H9 (cell line): ENCODE data around the gene DAB2IP. TPM values are rescaled to one million over a fixed set of nuclear protein-coding genes. Genes with fewer than 3 reads are reported as not detected.

ENCODE experiments used
- DNase-seq: peaks from one replicate; pipeline ENCODE4 v3.0.0-alpha.2; 2017
- H2AFZ ChIP-seq: one replicate; pipeline ENCODE4 v1.6.1; 2013; ENCODE audit warnings: mild to moderate bottlenecking, low read length, control low read depth, moderate library complexity
- H2AK5ac ChIP-seq: 2 replicates; pipeline ENCODE4 v1.6.1; 2013; ENCODE audit warnings: low read length, control low read depth, mixed read lengths; ENCODE audit not compliant: insufficient read length
- H2BK120ac ChIP-seq: one replicate; pipeline ENCODE4 v1.6.1; 2013; ENCODE audit warnings: low read depth, mild to moderate bottlenecking, low read length, control low read depth, inconsistent platforms; ENCODE audit not compliant: poor library complexity, severe bottlenecking
- H2BK12ac ChIP-seq: 2 replicates; pipeline ENCODE4 v1.6.1; 2013; ENCODE audit warnings: low read length, control low read depth, mixed read lengths, low read depth; ENCODE audit not compliant: insufficient read length
- H2BK15ac ChIP-seq: 2 replicates; pipeline ENCODE4 v1.6.1; 2013; ENCODE audit warnings: low read depth, low read length, control low read depth
- H2BK20ac ChIP-seq: one replicate; pipeline ENCODE4 v1.6.1; 2013; ENCODE audit warnings: low read depth, mild to moderate bottlenecking, low read length, control low read depth, inconsistent platforms; ENCODE audit not compliant: poor library complexity, severe bottlenecking
- H2BK5ac ChIP-seq: 2 replicates; pipeline ENCODE4 v1.6.1; 2013; ENCODE audit warnings: low read length, control low read depth, mixed read lengths; ENCODE audit not compliant: insufficient read length
- H3K14ac ChIP-seq: 2 replicates; pipeline ENCODE4 v1.6.1; 2013; ENCODE audit warnings: low read length, control low read depth; ENCODE audit not compliant: insufficient read depth
- H3K18ac ChIP-seq: 2 replicates; pipeline ENCODE4 v1.6.1; 2013; ENCODE audit warnings: low read depth, mild to moderate bottlenecking, mixed read lengths, low read length, control low read depth; ENCODE audit not compliant: insufficient read length
- H3K23ac ChIP-seq: 2 replicates; pipeline ENCODE4 v1.6.1; 2013; ENCODE audit warnings: low read length, control low read depth, mixed read lengths, low read depth; ENCODE audit not compliant: insufficient read length
- H3K23me2 ChIP-seq: 2 replicates; pipeline ENCODE4 v1.6.1; 2013; ENCODE audit warnings: low read depth, mild to moderate bottlenecking, mixed read lengths, low read length, control low read depth; ENCODE audit not compliant: insufficient read length, poor library complexity, severe bottlenecking
- H3K27ac ChIP-seq: 2 replicates; pipeline ENCODE4 v1.5.1; 2013; ENCODE audit warnings: low read length, control low read depth, mixed read lengths, low read depth; ENCODE audit not compliant: insufficient read length
- H3K27me3 ChIP-seq: 2 replicates; pipeline ENCODE4 v1.6.1; 2013; ENCODE audit warnings: low read length, control low read depth, inconsistent platforms; ENCODE audit not compliant: insufficient read depth
- H3K4ac ChIP-seq: 2 replicates; pipeline ENCODE4 v1.6.1; 2013; ENCODE audit warnings: low read depth, mild to moderate bottlenecking, control low read depth, inconsistent platforms, low read length, moderate library complexity
- H3K4me1 ChIP-seq: 2 replicates; pipeline ENCODE4 v1.6.1; 2013; ENCODE audit warnings: low read length, control low read depth, inconsistent platforms; ENCODE audit not compliant: insufficient read depth
- H3K4me2 ChIP-seq: 2 replicates; pipeline ENCODE4 v1.6.1; 2013; ENCODE audit warnings: low read length, control low read depth, mixed read lengths; ENCODE audit not compliant: insufficient read length, insufficient read depth
- H3K56ac ChIP-seq: 2 replicates; pipeline ENCODE4 v1.6.1; 2013; ENCODE audit warnings: low read depth, mild to moderate bottlenecking, mixed read lengths, low read length, control low read depth; ENCODE audit not compliant: insufficient read length
- H3K79me1 ChIP-seq: 2 replicates; pipeline ENCODE4 v1.6.1; 2013; ENCODE audit warnings: low read depth, mild to moderate bottlenecking, moderate library complexity, low read length, control low read depth, inconsistent platforms; ENCODE audit not compliant: insufficient read depth, poor library complexity, severe bottlenecking
- H3K79me2 ChIP-seq: 2 replicates; pipeline ENCODE4 v1.6.1; 2013; ENCODE audit warnings: low read length, control low read depth, inconsistent platforms; ENCODE audit not compliant: insufficient read depth
- H3K9ac ChIP-seq: 2 replicates; pipeline ENCODE4 v1.6.1; 2013; ENCODE audit warnings: low read length, control low read depth, mixed read lengths; ENCODE audit not compliant: insufficient read length; ENCODE audit errors: extremely low read depth
- H3K9me3 ChIP-seq: one replicate; pipeline ENCODE4 v1.6.1; 2013; ENCODE audit warnings: low read depth, low read length, inconsistent platforms; ENCODE audit not compliant: control insufficient read depth
- H3T11ph ChIP-seq: one replicate; pipeline ENCODE4 v1.6.1; 2013; ENCODE audit warnings: mild to moderate bottlenecking, low read length, control low read depth, inconsistent platforms
- H4K20me1 ChIP-seq: one replicate; pipeline ENCODE4 v1.6.1; 2013; ENCODE audit not compliant: control insufficient read depth, insufficient read length, insufficient read depth
- H4K5ac ChIP-seq: 2 replicates; pipeline ENCODE4 v1.6.1; 2013; ENCODE audit warnings: low read depth, mild to moderate bottlenecking, mixed read lengths, low read length, control low read depth; ENCODE audit not compliant: insufficient read length
- H4K8ac ChIP-seq: replicated peaks from 2 replicates; pipeline ENCODE4 v1.6.1; 2013; ENCODE audit warnings: low read length, control low read depth, mixed read lengths, low read depth; ENCODE audit not compliant: insufficient read length
- H4K91ac ChIP-seq: 2 replicates; pipeline ENCODE4 v1.6.1; 2013; ENCODE audit warnings: low read depth, mild to moderate bottlenecking, moderate library complexity, mixed read lengths, low read length, control low read depth; ENCODE audit not compliant: insufficient read length
- H3K27ac Mint-ChIP-seq, 3 experiments: 2 replicates in 2 of 3; 3 replicates in 1 of 3; pipeline ENCODE4 v1.8.0; 2020 to 2021; ENCODE audit warnings: mixed read lengths in 3 of 3, mild to moderate bottlenecking in 1 of 3, moderate library complexity in 1 of 3
- H3K27me3 Mint-ChIP-seq: 2 replicates; pipeline ENCODE4 v1.8.0; 2021; ENCODE audit warnings: low read depth, mild to moderate bottlenecking, moderate library complexity, mixed read lengths
- H3K36me3 Mint-ChIP-seq, 3 experiments: 2 replicates in 2 of 3; 3 replicates in 1 of 3; pipeline ENCODE4 v1.8.0; 2020 to 2021; ENCODE audit warnings: low read depth in 3 of 3, mixed read lengths in 3 of 3; ENCODE audit not compliant: insufficient read depth in 1 of 3
- H3K4me1 Mint-ChIP-seq, 2 experiments: 2 replicates each; pipeline ENCODE4 v1.8.0; 2020; ENCODE audit warnings: mixed read lengths in 2 of 2
- H3K4me3 Mint-ChIP-seq, 2 experiments: 2 replicates in 1 of 2; 3 replicates in 1 of 2; pipeline ENCODE4 v1.8.0; 2020 to 2021; ENCODE audit warnings: mild to moderate bottlenecking in 2 of 2, mixed read lengths in 2 of 2, moderate library complexity in 1 of 2
- H3K9me3 Mint-ChIP-seq, 2 experiments: 2 replicates in 1 of 2; 3 replicates in 1 of 2; pipeline ENCODE4 v1.8.0; 2020; ENCODE audit warnings: mild to moderate bottlenecking in 2 of 2, mixed read lengths in 2 of 2, moderate library complexity in 1 of 2
- CTCF ChIP-seq: fragments of 200-600 bp; sonication (generic); conservative IDR thresholded peaks from 3 replicates; pipeline ENCODE4 v1.8.0; 2021; ENCODE audit warnings: antibody characterized with exemption, mild to moderate bottlenecking
- WGBS: extraction: QIAGEN DNeasy Blood & Tissue Kit; methylation state at CpG from one replicate; pipeline ENCODE4 v1.1.7; 2013; ENCODE audit warnings: missing lambda C conversion rate, low lambda C conversion rate, mixed read lengths; ENCODE audit not compliant: insufficient read length; ENCODE audit errors: extremely low coverage; 5-methylcytosine and 5-hydroxymethylcytosine counted together
- total RNA-seq: library from RNA; stranded (reverse); gene quantifications from 2 replicates; pipeline ENCODE4 v1.2.1, GENCODE V29; 2021

Gene DAB2IP
- total RNA-seq, 1 experiment from 2014 or later = 22.6 TPM

GRCh38 chr9:121619545-121620324, 31.7 kb upstream of the DAB2IP start:
- Histone ChIP-seq H2BK20ac (no peak overlapping the region), H2BK5ac (no peak overlapping the region), H3K27ac (no peak overlapping the region), H3K79me2 (peaks cover 3% of the 10 kb centered on the region; the same call in 1 of the 2 replicates), H4K20me1 (no peaks in the 10 kb centered on the region), H3K9me3 (no peaks in the 10 kb centered on the region), H4K8ac (no peak overlapping the region), H2AK5ac (no peak overlapping the region), H2BK120ac (no peak overlapping the region), H3K4me1 (no peaks in the 10 kb centered on the region), H3K9ac (no peak overlapping the region), H4K91ac (no peak overlapping the region), H4K5ac (no peak overlapping the region), H3K14ac (no peak overlapping the region), H3K4ac (no peak overlapping the region), H2AFZ (no peak overlapping the region), H2BK12ac (no peak overlapping the region), H3K23ac (no peak overlapping the region), H3K27me3 (no peaks in the 10 kb centered on the region), H2BK15ac (no peak overlapping the region), H3K4me2 (no peak overlapping the region), H3T11ph (no peak overlapping the region), H3K18ac (no peak overlapping the region), H3K79me1 (no peaks in the 10 kb centered on the region), H3K23me2 (no peaks in the 10 kb centered on the region), H3K56ac (no peak overlapping the region)
- no peaks in the 10 kb centered on the region for H3K27me3 Mint-ChIP-seq
- peaks cover 11 to 20% of the 10 kb centered on the region in 2 experiments for H3K4me1 Mint-ChIP-seq
- no peak for DNase-seq
- no peaks in the 10 kb centered on the region for H3K36me3 Mint-ChIP-seq
- H3K27ac Mint-ChIP-seq = no peak overlapping the region; a peak in 1 of 7 replicates
- H3K4me3 Mint-ChIP-seq = no peak overlapping the region
- no peaks in the 10 kb centered on the region for H3K9me3 Mint-ChIP-seq
- no peak for TF ChIP-seq CTCF
- WGBS = no CpG with 5 or more reads among the region's 11 CpGs
